ENCODE results near the gene REL. TPM values are rescaled to one million over a fixed set of nuclear protein-coding genes. Genes with fewer than 3 reads are reported as not detected.

Gene REL
- total and polyA plus RNA-seq, 2 of the 13 experiments (the other 11 are each of a cell fraction or from before 2014, with no cell fraction given), result 3.7 to 7.0 TPM

GRCh38 chr2:60948161-60948560, 66.8 kb downstream of the REL start (continued):
- TF ChIP-seq ZNF580 (CRISPR knock-in tag; IDR thresholded peaks at IDR 0.05; ENCODE audit: borderline replicate concordance, low read depth) (no peak), ZNF296 (CRISPR knock-in tag; conservative IDR thresholded peaks at IDR 0.05) (no peak), KAT2B (IDR thresholded peaks at IDR 0.05; ENCODE audit: borderline replicate concordance, low read depth, low read length) (no peak), ZNF687 (CRISPR knock-in tag; IDR thresholded peaks at IDR 0.05) (no peak), MBD4 (IDR thresholded peaks at IDR 0.05; ENCODE audit: borderline replicate concordance, low read length) (no peak), ZBTB10 (CRISPR knock-in tag; IDR thresholded peaks at IDR 0.05; ENCODE audit: borderline replicate concordance) (no peak), BCLAF1 (IDR thresholded peaks at IDR 0.05) (no peak), ZNF768 (CRISPR knock-in tag; IDR thresholded peaks at IDR 0.05) (no peak), ZNF234 (CRISPR knock-in tag; conservative IDR thresholded peaks at IDR 0.05) (no peak), GFI1 (CRISPR knock-in tag; IDR thresholded peaks at IDR 0.05; ENCODE audit: borderline replicate concordance) (no peak), ZKSCAN1 (IDR thresholded peaks at IDR 0.05; ENCODE audit: low read length) (no peak), MATR3 (CRISPR knock-in tag; IDR thresholded peaks at IDR 0.05) (no peak)
